ENCODE results near the gene PNKD.

PNKD gene

DNA sequence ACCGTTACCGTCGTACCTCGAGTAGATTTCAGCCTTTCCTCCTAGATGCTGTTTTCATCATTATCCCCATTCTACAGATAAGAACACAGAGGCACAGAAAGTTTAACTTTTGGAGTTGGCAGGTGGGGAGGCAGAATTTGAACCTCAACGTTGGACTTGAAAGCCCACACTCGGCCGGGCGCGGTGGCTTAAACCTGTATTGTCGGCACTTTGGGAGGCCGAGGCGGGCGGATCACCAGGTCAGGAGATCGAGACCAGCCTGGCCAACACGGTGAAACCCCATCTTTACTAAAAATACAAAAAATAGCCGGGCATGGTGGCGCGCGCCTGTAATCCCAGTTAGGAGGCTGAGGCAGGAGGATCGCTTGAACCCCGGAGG, 97.8 kb downstream of the PNKD start:
- Histone ChIP-seq H3K27ac (peak overlapping the region; percentile 99), H3K4me1 (ENCODE audit: control insufficient read depth in 1 of 2, insufficient read depth in 1 of 2, low read depth in 1 of 2, low read length in 1 of 2) (peaks cover 90 to 98% of the 10 kb centered on the region in 2 experiments), H3K36me3 (no peaks in the 10 kb centered on the region), H3K9me3 (no peaks in the 10 kb centered on the region), H3K4me3 (ENCODE audit: low read depth in 1 of 2, low read length in 1 of 2) (peak overlapping the region; percentile 82 to 83), H3K27me3 (no peaks in the 10 kb centered on the region)
- no peak for TF ChIP-seq CTCF (IDR thresholded peaks at IDR 0.05)

DNA sequence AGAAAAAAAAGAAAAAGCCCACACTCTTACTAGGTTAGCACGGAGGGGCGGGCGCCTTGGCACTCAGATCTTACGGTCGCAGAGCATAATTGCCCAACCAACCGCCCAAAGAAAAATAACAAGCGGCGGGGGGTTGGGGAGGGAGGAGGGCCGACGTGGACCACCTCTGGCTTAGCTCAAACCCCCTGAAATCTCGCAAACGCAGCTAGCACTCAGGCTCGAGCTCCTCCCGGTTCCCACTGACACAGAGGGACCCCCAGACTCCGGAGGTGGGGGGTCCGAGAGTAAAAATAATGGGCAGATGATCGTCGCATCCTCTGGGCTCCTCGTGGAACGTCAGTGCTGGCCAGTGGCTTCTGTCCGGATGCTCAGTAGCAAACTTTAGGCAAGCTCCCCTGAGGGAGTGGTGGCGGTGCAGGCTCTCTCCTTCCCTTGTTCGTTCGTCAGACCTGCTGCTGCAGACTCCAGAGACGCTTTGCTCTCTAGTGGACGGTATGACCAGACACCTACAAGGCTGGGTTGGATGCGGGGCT, 98.4 kb downstream of the PNKD start:
- no peaks in the 10 kb centered on the region for H3K36me3 ChIP-seq
- peaks cover 87 to 94% of the 10 kb centered on the region in 2 experiments for H3K4me1 ChIP-seq (ENCODE audit: control insufficient read depth in 1 of 2, insufficient read depth in 1 of 2, low read depth in 1 of 2, low read length in 1 of 2)
- peak overlapping the region; percentile 82 to 83 for H3K4me3 ChIP-seq (ENCODE audit: low read depth in 1 of 2, low read length in 1 of 2)
- H3K27ac ChIP-seq = peak overlapping the region; percentile 99
- no peak for TF ChIP-seq CTCF (IDR thresholded peaks at IDR 0.05)
- no peaks in the 10 kb centered on the region for H3K27me3 ChIP-seq
- H3K9me3 ChIP-seq = no peaks in the 10 kb centered on the region

DNA sequence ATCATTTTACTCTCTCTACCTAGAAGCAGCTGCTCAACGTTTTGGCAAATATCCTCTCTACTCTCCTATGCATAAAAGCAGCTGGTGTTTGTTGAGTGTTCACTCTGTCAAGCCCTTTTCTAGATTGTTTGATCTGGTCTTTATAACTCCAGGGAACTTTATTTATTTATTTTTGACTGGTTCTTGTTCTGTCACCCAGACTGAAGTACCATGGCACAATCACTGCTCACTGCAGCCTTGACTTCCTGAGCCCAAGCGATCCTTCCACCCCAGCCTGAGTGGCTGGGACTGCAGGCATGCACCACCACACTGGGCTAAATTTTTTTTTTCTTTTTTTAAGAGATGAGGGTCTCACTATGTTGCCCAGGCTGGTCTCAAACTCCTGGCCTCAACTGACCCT, 99.0 kb downstream of the PNKD start:
- no peaks in the 10 kb centered on the region for H3K36me3 ChIP-seq
- H3K27me3 ChIP-seq = no peaks in the 10 kb centered on the region
- H3K9me3 ChIP-seq = no peaks in the 10 kb centered on the region
- H3K27ac ChIP-seq = peak overlapping the region; percentile 99
- peaks cover 81 to 88% of the 10 kb centered on the region in 2 experiments for H3K4me1 ChIP-seq (ENCODE audit: control insufficient read depth in 1 of 2, insufficient read depth in 1 of 2, low read depth in 1 of 2, low read length in 1 of 2)
- no peak for TF ChIP-seq CTCF (IDR thresholded peaks at IDR 0.05)
- H3K4me3 ChIP-seq (ENCODE audit: low read depth in 1 of 2, low read length in 1 of 2) = peak overlapping the region; percentile 82 to 83

DNA sequence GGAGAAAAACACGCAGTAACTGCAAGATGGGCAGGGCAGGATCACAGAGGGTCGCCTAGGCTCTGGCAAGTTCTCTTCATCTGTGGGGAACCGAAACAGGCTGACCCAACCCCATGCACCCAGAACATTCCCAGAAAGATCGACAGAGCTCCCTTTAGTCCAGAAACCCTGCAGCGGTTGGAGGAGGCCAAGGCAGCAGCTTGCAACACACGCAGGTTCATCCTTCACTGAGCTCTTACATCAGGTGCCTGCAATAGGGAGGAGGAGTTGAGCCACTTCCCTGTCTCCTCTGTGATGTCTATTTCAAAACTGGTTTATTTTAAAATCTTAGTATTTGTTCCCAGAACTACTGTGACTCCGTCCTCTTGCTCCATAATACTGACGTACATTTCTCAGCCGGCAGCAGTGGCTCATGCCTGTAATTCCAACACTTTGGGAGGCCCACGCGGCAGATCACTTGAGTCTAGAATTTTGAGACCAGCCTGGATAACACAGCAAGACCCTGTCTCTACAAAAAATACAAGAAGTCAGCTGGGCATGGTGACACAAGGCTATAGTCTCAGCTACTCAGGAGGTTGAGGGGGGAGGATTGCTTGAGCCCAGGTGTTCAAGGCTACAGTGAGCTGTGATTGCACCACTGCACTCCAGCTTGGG, 100.2 kb downstream of the PNKD start:
- TF ChIP-seq CTCF (IDR thresholded peaks at IDR 0.05) = peak; percentile 54
- H3K27me3 ChIP-seq = no peaks in the 10 kb centered on the region
- peaks cover 79 to 82% of the 10 kb centered on the region in 2 experiments for H3K4me1 ChIP-seq (ENCODE audit: control insufficient read depth in 1 of 2, insufficient read depth in 1 of 2, low read depth in 1 of 2, low read length in 1 of 2)
- H3K4me3 ChIP-seq (ENCODE audit: low read depth in 1 of 2, low read length in 1 of 2) = peak overlapping the region; percentile 82 to 83
- peak overlapping the region; percentile 99 for H3K27ac ChIP-seq
- no peaks in the 10 kb centered on the region for H3K36me3 ChIP-seq
- no peaks in the 10 kb centered on the region for H3K9me3 ChIP-seq

DNA sequence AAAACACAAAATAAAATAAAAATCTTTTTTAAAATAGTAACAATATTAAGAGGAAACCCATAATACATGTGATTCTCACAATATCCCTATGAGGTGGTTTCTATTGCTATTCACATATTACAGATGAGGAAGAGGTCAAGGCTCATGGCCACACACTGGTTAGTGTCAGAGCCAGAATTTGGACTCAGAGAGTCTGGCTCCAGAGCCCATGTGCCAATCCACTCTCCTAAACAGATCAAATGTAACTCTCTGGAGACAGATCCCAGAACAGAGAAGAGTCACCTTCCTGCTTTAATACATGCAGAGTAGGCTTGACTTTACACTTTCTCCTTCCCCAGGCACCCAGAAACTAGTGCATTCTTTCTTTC, 101.6 kb downstream of the PNKD start:
- Histone ChIP-seq H3K4me3 (ENCODE audit: low read depth in 1 of 2, low read length in 1 of 2) (peak overlapping the region; percentile 82 to 83), H3K27me3 (no peaks in the 10 kb centered on the region), H3K9me3 (no peaks in the 10 kb centered on the region), H3K4me1 (ENCODE audit: control insufficient read depth in 1 of 2, insufficient read depth in 1 of 2, low read depth in 1 of 2, low read length in 1 of 2) (peaks cover 65 to 68% of the 10 kb centered on the region in 2 experiments), H3K27ac (peak overlapping the region; percentile 99), H3K36me3 (no peaks in the 10 kb centered on the region)
- no peak for TF ChIP-seq CTCF (IDR thresholded peaks at IDR 0.05)

Data from neutrophil (primary cell).